RWPE1 (cell line): ENCODE results near the gene P2RY2.

Source experiments
- CTCF ChIA-PET: fragments of 350-600 bp; sonication (Branson Sonifier 250); formaldehyde crosslinking; extraction: SDS; loops from one replicate; lab custom pipeline; 2021; lab: Yijun Ruan, JAX
- POLR2A ChIA-PET: fragments of 400-600 bp; formaldehyde crosslinking; extraction: SDS; loops from one replicate; lab custom pipeline; 2020; ENCODE audit warnings: antibody characterized with exemption; ENCODE audit not compliant: low non-redundant PET; lab: Yijun Ruan, JAX
- DNase-seq: peaks from one replicate; pipeline ENCODE4 v3.0.0; 2012; ENCODE audit warnings: low spot score
- H3K27ac ChIP-seq: fragments of 450-650 bp; 2 replicates; pipeline ENCODE4 v1.5.1; 2017
- TF ChIP-seq, protein P1 (sequence below): fragments of 450-650 bp; conservative IDR thresholded peaks from 2 replicates; pipeline ENCODE4 v1.5.1; 2017; ENCODE audit warnings: low read depth, mild to moderate bottlenecking

Gene P2RY2

GRCh38 chr11:73246303-73246702, 28.2 kb downstream of the P2RY2 start:
- ChIA-PET POLR2A (no interaction called here), CTCF (interaction anchor here (0.6 kb wide), 1 partner anchor 16 kb away, joined by 4 read pairs; no protein-coding TSS in a partner anchor)
- TF ChIP-seq, protein P1, sequence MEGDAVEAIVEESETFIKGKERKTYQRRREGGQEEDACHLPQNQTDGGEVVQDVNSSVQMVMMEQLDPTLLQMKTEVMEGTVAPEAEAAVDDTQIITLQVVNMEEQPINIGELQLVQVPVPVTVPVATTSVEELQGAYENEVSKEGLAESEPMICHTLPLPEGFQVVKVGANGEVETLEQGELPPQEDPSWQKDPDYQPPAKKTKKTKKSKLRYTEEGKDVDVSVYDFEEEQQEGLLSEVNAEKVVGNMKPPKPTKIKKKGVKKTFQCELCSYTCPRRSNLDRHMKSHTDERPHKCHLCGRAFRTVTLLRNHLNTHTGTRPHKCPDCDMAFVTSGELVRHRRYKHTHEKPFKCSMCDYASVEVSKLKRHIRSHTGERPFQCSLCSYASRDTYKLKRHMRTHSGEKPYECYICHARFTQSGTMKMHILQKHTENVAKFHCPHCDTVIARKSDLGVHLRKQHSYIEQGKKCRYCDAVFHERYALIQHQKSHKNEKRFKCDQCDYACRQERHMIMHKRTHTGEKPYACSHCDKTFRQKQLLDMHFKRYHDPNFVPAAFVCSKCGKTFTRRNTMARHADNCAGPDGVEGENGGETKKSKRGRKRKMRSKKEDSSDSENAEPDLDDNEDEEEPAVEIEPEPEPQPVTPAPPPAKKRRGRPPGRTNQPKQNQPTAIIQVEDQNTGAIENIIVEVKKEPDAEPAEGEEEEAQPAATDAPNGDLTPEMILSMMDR: no peak
- H3K27ac ChIP-seq: no peak overlapping the region
- DNase-seq: no peak

DNA sequence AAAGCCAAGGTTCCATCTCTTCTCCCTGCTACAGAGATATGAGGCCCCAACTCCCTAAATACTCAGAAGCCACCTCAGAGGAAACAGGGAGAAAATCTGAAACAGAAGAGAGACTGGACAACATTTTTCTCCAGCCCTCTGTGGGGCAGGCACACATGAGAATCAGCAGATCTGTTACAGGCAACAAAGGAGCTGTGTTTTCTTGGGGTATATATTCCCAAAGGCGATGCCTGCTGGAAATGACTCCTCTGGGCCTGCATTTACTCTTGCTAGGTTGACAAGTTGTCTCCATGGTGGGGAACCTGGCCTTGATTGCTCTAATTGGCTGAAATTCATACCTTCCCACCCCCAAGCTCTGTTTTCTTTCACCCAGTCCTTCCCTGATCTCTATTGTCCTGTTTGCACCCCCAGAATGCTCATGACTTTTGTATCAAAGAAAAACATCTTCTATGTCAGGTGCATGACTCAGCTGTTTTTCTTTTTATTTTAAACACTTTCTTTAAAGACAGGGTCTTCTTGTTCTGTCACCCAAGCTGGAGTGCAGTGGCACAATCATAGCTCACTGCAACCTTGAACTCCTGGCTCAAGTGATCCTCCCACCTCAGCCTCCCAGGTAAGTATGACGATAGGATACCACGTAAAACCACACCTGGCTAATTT, 30.6 kb downstream of the P2RY2 start:
- TF ChIP-seq, protein P1: no peak
- no peak overlapping the region for H3K27ac ChIP-seq
- DNase-seq: no peak
- ChIA-PET POLR2A (interaction anchor here (0.6 kb wide), 1 partner anchor 78 kb away, joined by 7 read pairs; no protein-coding TSS in a partner anchor), CTCF (no interaction called here)

GRCh38 chr11:73249304-73249703, 31.2 kb downstream of the P2RY2 start:
- DNase-seq: no peak
- TF ChIP-seq, protein P1: no peak
- no peak overlapping the region for H3K27ac ChIP-seq
- ChIA-PET POLR2A (no interaction called here), CTCF (no interaction called here)

DNA sequence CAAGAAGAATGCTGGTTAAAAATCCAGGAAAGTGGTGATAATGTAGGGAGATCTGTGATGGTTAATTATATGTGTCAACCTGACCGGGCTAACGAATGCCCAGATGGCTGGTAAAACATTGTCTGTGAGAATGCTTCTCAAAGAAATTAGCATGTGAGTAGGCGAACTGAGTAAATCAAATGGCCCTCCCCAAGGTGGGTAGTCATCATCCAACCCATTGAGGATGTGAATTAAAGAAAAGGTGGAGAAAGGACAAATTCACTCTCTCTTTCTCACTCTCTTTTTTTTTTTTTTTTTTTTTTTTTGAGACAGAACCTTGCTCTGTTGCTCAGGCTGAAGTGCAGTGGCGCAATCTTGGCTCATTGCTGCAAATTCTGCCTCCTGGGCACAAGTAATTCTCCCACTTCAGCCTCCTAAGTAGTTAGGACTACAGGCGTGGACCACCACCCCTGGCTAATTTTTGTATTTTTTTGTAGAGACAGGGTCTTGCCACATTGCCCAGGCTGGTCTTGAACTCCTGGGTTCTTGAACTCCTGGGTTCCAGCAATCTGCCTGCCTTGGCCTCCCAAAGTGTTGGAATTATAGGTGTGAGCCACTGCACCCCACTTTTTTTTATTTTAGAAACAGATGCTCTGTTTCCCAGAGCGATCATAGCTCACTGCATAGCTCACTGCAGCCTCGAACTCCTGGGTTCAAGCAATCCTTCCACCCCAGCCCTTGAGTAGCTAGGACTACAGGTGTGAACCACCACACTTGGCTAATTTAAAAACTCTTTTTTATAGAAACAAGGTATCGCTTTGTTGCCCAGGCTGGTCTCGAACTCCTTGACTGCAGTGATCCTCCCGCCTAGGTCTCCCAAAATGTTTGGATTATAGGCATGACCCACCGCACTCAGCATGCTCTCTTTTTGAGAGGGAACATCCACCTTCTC, 32.0 kb downstream of the P2RY2 start:
- ChIA-PET POLR2A (no interaction called here), CTCF (no interaction called here)

DNA sequence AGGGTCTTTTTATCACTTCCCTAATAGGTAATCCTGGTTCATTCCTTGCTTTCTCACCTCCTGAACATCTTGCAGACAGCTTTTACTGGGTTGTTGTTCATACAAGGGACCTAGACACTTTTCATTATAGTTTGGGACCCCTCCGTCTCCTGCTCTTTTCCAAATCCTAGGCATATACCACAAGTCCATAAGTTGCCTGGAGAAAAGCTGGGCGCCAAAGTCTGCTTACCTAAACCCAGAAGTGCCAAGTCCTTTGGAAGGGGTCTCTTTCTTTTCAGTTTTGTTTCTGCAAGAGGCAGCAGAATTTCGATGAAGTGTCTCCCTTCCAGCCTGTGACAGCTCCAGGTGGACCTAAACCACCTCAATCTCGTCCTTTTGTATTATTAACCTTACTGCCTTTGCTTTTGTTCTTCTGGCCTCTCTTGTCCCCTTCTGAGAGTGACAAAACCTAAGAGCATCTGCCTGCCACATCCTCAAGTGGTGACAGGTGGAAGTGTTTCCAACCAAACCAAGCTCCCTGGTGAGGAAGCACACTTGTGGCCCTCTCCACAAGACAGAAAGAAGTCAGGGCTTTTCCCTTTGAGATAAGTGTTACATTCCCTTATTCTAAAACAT, 34.6 kb downstream of the P2RY2 start:
- ChIA-PET POLR2A (no interaction called here), CTCF (interaction anchor here (0.6 kb wide), 2 partner anchors 10 to 496 kb away, joined by 4 to 5 read pairs; no protein-coding TSS in a partner anchor)
- DNase-seq: no peak
- TF ChIP-seq, protein P1: no peak
- no peak overlapping the region for H3K27ac ChIP-seq

More for the DNA sequence above, 32.0 kb downstream of the P2RY2 start:
- DNase-seq: no peak
- TF ChIP-seq, protein P1: no peak
- no peak overlapping the region for H3K27ac ChIP-seq
